Suprapubic skin (tissue), 4 donors: ENCODE results near the gene FFAR4.

Experiments used
- POLR2A ChIP-seq, 2 donors: fragments of 450-650 bp; IDR thresholded peaks; one replicate each; pipeline ENCODE4 v1.6.1; 2017; ENCODE audit warnings: antibody characterized with exemption in 2 of 2, mild to moderate bottlenecking in 2 of 2, moderate library complexity in 2 of 2
- POLR2AphosphoS5 ChIP-seq, 3 donors: sonication (generic); formaldehyde crosslinking; IDR thresholded peaks; one replicate each; pipeline ENCODE4 v1.6.1; 2017; ENCODE audit warnings: antibody characterized with exemption in 3 of 3
- TF ChIP-seq, protein P1 (sequence below), 2 donors: fragments of 200-600 bp in 1 of 2; fragments of 450-650 bp in 1 of 2; sonication (generic) in 1 of 2; IDR thresholded peaks; one replicate each; pipeline ENCODE4 v1.5.1; 2016 to 2019; ENCODE audit warnings: antibody characterized with exemption in 2 of 2, mild to moderate bottlenecking in 1 of 2, moderate library complexity in 1 of 2

GRCh38 chr10:93550606-93551005, 15.9 kb upstream of the FFAR4 start:
- TF ChIP-seq, protein P1, sequence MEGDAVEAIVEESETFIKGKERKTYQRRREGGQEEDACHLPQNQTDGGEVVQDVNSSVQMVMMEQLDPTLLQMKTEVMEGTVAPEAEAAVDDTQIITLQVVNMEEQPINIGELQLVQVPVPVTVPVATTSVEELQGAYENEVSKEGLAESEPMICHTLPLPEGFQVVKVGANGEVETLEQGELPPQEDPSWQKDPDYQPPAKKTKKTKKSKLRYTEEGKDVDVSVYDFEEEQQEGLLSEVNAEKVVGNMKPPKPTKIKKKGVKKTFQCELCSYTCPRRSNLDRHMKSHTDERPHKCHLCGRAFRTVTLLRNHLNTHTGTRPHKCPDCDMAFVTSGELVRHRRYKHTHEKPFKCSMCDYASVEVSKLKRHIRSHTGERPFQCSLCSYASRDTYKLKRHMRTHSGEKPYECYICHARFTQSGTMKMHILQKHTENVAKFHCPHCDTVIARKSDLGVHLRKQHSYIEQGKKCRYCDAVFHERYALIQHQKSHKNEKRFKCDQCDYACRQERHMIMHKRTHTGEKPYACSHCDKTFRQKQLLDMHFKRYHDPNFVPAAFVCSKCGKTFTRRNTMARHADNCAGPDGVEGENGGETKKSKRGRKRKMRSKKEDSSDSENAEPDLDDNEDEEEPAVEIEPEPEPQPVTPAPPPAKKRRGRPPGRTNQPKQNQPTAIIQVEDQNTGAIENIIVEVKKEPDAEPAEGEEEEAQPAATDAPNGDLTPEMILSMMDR (IDR thresholded peaks at IDR 0.05) = no peak
- TF ChIP-seq POLR2A (IDR thresholded peaks at IDR 0.05) (no peak), POLR2AphosphoS5 (IDR thresholded peaks at IDR 0.05) (no peak)
